HUES6 (cell line): ENCODE data around the gene SYNDIG1.

Experiments
- H3K27ac ChIP-seq: 2 replicates; pipeline ENCODE4 v1.7.0; 2013; ENCODE audit warnings: low read depth, mild to moderate bottlenecking, low read length, inconsistent platforms
- H3K27me3 ChIP-seq: 2 replicates; pipeline ENCODE4 v1.6.1; 2013; ENCODE audit warnings: low read length; ENCODE audit not compliant: control insufficient read depth, insufficient read depth
- H3K36me3 ChIP-seq: 2 replicates; pipeline ENCODE4 v1.6.1; 2013; ENCODE audit warnings: low read length; ENCODE audit not compliant: control insufficient read depth, insufficient read depth
- H3K4me1 ChIP-seq: 2 replicates; pipeline ENCODE4 v1.6.1; 2013; ENCODE audit warnings: low read length; ENCODE audit not compliant: control insufficient read depth, insufficient read depth
- H3K4me3 ChIP-seq: 2 replicates; pipeline ENCODE4 v1.5.1; 2013; ENCODE audit warnings: low read depth, low read length
- H3K9ac ChIP-seq: one replicate; pipeline ENCODE4 v1.6.1; 2013; ENCODE audit warnings: mild to moderate bottlenecking, low read length
- H3K9me3 ChIP-seq: 2 replicates; pipeline ENCODE4 v1.6.1; 2013; ENCODE audit warnings: low read depth, low read length; ENCODE audit not compliant: control insufficient read depth, insufficient read depth

Gene SYNDIG1

GRCh38 chr20:24436160-24436559, 33.3 kb upstream of the SYNDIG1 start:
- Histone ChIP-seq H3K36me3 (no peaks in the 10 kb centered on the region), H3K27me3 (no peaks in the 10 kb centered on the region), H3K4me3 (no peak overlapping the region), H3K9ac (no peak overlapping the region), H3K9me3 (no peaks in the 10 kb centered on the region), H3K27ac (no peak overlapping the region), H3K4me1 (no peaks in the 10 kb centered on the region)

- H3K27me3 ChIP-seq: no peaks in the 10 kb centered on the region
- H3K4me3 ChIP-seq: no peak overlapping the region
- no peak overlapping the region for H3K9ac ChIP-seq
- H3K4me1 ChIP-seq: peaks cover 6% of the 10 kb centered on the region
- no peak overlapping the region for H3K27ac ChIP-seq
- H3K36me3 ChIP-seq: no peaks in the 10 kb centered on the region
- H3K9me3 ChIP-seq: no peaks in the 10 kb centered on the region
These were observed 32.0 kb upstream of the SYNDIG1 start for GRCh38 chr20:24437196-24438082.

DNA sequence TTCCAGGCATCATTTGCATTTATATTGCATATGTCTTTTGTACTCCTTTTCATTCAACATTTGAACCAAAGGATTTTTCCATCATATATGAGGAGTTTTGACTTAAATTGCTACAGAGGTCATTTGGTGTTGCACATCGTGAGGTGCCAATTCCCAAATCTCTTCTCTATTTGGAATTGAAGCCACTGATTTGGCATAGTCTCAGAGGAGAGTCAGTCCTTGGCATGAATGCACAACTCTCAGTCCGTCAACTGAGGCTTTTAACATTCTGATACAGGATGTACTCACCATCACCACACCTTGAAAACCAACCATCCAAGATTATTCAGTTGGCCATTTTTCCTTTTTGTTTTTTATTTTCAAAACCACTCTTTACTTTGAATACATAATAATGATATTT, 31.1 kb upstream of the SYNDIG1 start:
- no peak overlapping the region for H3K27ac ChIP-seq
- H3K9ac ChIP-seq: no peak overlapping the region
- H3K36me3 ChIP-seq: no peaks in the 10 kb centered on the region
- H3K4me1 ChIP-seq: peaks cover 15% of the 10 kb centered on the region
- H3K9me3 ChIP-seq: no peaks in the 10 kb centered on the region
- H3K27me3 ChIP-seq: no peaks in the 10 kb centered on the region
- H3K4me3 ChIP-seq: no peak overlapping the region

- Histone ChIP-seq H3K9ac (no peak overlapping the region), H3K4me3 (no peak overlapping the region), H3K27ac (no peak overlapping the region), H3K9me3 (no peaks in the 10 kb centered on the region), H3K4me1 (peaks cover 30% of the 10 kb centered on the region), H3K27me3 (no peaks in the 10 kb centered on the region), H3K36me3 (no peaks in the 10 kb centered on the region)
These were observed 29.6 kb upstream of the SYNDIG1 start for GRCh38 chr20:24439737-24440387.

DNA sequence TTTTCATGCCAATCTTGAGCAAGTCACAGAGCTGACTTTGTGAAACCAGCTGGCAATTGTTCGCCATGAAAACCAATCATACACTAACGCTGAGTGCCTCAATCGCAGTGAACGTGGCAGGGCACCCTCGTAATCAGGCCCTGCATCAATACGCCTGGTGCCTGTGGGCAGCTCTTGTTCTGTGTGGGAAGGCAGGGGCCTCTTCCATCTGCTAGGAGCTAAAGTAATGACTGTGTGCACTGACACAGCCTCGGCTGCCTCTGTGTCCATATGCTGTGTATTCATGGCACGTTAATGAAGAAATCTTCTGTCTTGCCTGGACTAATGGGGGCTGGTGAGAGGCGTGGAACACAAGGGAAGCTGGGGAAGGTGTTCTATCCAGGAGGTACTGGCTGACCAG, 27.8 kb upstream of the SYNDIG1 start:
- peaks cover 4% of the 10 kb centered on the region; the same call in 1 of the 2 replicates for H3K27me3 ChIP-seq
- no peak overlapping the region for H3K27ac ChIP-seq
- peaks cover 43% of the 10 kb centered on the region for H3K4me1 ChIP-seq
- H3K9me3 ChIP-seq: no peaks in the 10 kb centered on the region
- H3K4me3 ChIP-seq: no peak overlapping the region
- H3K9ac ChIP-seq: no peak overlapping the region
- no peaks in the 10 kb centered on the region for H3K36me3 ChIP-seq

DNA sequence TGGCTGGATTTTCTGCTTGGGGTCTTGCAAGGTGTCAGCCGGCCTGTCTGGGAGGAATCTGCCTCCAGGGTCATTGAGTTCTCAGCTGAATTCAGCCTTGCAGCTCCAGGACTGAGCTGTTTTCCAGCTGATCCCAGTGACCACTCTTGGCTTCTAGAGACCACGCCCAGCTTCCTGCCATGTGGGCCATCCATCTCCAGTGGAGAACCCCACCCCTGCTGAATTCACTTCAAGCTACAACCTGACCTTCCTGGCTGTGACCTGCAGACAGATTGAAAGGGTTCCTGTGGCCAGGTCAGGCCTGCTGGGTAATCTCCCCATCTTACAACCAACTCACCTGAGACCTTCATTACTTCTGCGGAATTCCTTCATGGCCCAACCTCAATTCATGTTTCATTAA, 26.5 kb upstream of the SYNDIG1 start:
- H3K27ac ChIP-seq: peak overlapping the region; percentile 80; the same call in 1 of the 2 replicates
- peak overlapping the region; percentile 12; the same call in 1 of the 2 replicates for H3K4me3 ChIP-seq
- H3K27me3 ChIP-seq: peaks cover 11% of the 10 kb centered on the region; the same call in 1 of the 2 replicates
- H3K9me3 ChIP-seq: no peaks in the 10 kb centered on the region
- no peaks in the 10 kb centered on the region for H3K36me3 ChIP-seq
- H3K4me1 ChIP-seq: peaks cover 46% of the 10 kb centered on the region
- H3K9ac ChIP-seq: peak overlapping the region; percentile 24

DNA sequence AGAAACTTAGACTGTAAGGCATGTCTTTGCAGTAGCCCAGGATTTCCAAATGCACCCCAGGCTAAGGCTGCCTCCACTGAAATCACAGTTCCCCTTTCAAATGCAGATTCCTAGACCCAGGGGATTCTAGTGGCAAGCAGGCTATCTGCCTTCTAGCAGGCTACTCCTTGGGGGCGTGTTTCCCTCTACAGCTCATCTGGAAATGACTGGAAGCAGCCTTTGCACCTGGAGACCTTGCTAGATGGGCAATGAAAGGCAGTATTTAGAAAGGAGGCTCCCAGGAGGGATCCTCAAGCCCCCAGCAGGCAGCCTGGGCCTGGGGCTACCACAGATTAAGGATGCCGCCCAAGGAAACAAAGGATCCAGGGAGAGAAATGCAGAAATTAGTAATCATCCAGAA, 26.0 kb upstream of the SYNDIG1 start:
- H3K9ac ChIP-seq: peak overlapping the region; percentile 48
- H3K27ac ChIP-seq: peak overlapping the region; percentile 80; the same call in 1 of the 2 replicates
- H3K4me3 ChIP-seq: peak overlapping the region; percentile 12; the same call in 1 of the 2 replicates
- H3K4me1 ChIP-seq: peaks cover 48% of the 10 kb centered on the region
- peaks cover 11% of the 10 kb centered on the region; the same call in 1 of the 2 replicates for H3K27me3 ChIP-seq
- no peaks in the 10 kb centered on the region for H3K9me3 ChIP-seq
- H3K36me3 ChIP-seq: no peaks in the 10 kb centered on the region

- Histone ChIP-seq H3K36me3 (no peaks in the 10 kb centered on the region), H3K27ac (0 out of 2 replicates have a peak overlapping the region, but pooled peaks have one; percentile 37), H3K9ac (peak overlapping the region; percentile 48), H3K9me3 (no peaks in the 10 kb centered on the region), H3K27me3 (peaks cover 11% of the 10 kb centered on the region; the same call in 1 of the 2 replicates), H3K4me1 (peaks cover 48% of the 10 kb centered on the region), H3K4me3 (no peak overlapping the region)
These were observed 24.8 kb upstream of the SYNDIG1 start for GRCh38 chr20:24444526-24445190.

- Histone ChIP-seq H3K27me3 (peaks cover 11% of the 10 kb centered on the region; the same call in 1 of the 2 replicates), H3K9me3 (no peaks in the 10 kb centered on the region), H3K27ac (no peak overlapping the region), H3K4me1 (peaks cover 48% of the 10 kb centered on the region), H3K9ac (no peak overlapping the region), H3K36me3 (no peaks in the 10 kb centered on the region), H3K4me3 (peak overlapping the region; percentile 2; the same call in 1 of the 2 replicates)
These were observed 23.8 kb upstream of the SYNDIG1 start for GRCh38 chr20:24445510-24446170.

GRCh38 chr20:24446811-24447210, 22.6 kb upstream of the SYNDIG1 start:
- no peaks in the 10 kb centered on the region for H3K36me3 ChIP-seq
- H3K27ac ChIP-seq: no peak overlapping the region
- H3K9ac ChIP-seq: no peak overlapping the region
- no peak overlapping the region for H3K4me3 ChIP-seq
- no peaks in the 10 kb centered on the region for H3K9me3 ChIP-seq
- H3K27me3 ChIP-seq: peaks cover 11% of the 10 kb centered on the region; the same call in 1 of the 2 replicates
- H3K4me1 ChIP-seq: peaks cover 48% of the 10 kb centered on the region
